Embryonic facial prominence (tissue), 1 donor: ENCODE results near the gene ZNF408.

ENCODE experiments used
- DNase-seq: peaks from one replicate; pipeline ENCODE4 v3.0.0-alpha.2; 2016; ENCODE audit errors: extremely low spot score

ZNF408 gene

GRCh38 chr11:46727952-46728658 lies 27.3 kb downstream of the ZNF408 start:
- DNase-seq, result no peak

GRCh38 chr11:46728659-46729040 lies 27.8 kb downstream of the ZNF408 start:
- DNase-seq, result no peak

GRCh38 chr11:46729110-46730027 lies 28.5 kb downstream of the ZNF408 start:
- no peak for DNase-seq

- no peak for DNase-seq
Measured at GRCh38 chr11:46731545-46731944, 30.7 kb downstream of the ZNF408 start.

- DNase-seq, result no peak
Measured at GRCh38 chr11:46733234-46733633, 32.4 kb downstream of the ZNF408 start.

- no peak for DNase-seq
Measured at GRCh38 chr11:46736146-46736545, 35.3 kb downstream of the ZNF408 start.

GRCh38 chr11:46736615-46737014 lies 35.8 kb downstream of the ZNF408 start:
- no peak for DNase-seq

- DNase-seq, result no peak
Measured at GRCh38 chr11:46737699-46738098, 36.9 kb downstream of the ZNF408 start.

GRCh38 chr11:46738887-46739286 lies 38.1 kb downstream of the ZNF408 start:
- DNase-seq, result no peak

- no peak for DNase-seq
Measured at GRCh38 chr11:46741600-46742484, 41.0 kb downstream of the ZNF408 start.

GRCh38 chr11:46743043-46743442 lies 42.2 kb downstream of the ZNF408 start:
- no peak for DNase-seq

GRCh38 chr11:46743693-46744339 lies 43.0 kb downstream of the ZNF408 start:
- DNase-seq, result no peak

- no peak for DNase-seq
Measured at GRCh38 chr11:46745328-46745727, 44.5 kb downstream of the ZNF408 start.

- no peak for DNase-seq
Measured at GRCh38 chr11:46745995-46746394, 45.2 kb downstream of the ZNF408 start.

GRCh38 chr11:46747150-46747549 lies 46.3 kb downstream of the ZNF408 start:
- DNase-seq, result no peak
